HCT116 (cell line): Measurements from ENCODE around the gene TEX9.
"Not testable (repeated sequence)": the region's sequence is repeated elsewhere in the genome, so short reads cannot be mapped to it uniquely, and the experiment has no call there.

Source experiments
- CEBPB ChIP-seq: IDR thresholded peaks from 2 replicates; pipeline ENCODE4 v1.6.1; 2012; ENCODE audit warnings: low read depth
- EZH2 ChIP-seq: fragments of 200-600 bp; sonication (generic); IDR thresholded peaks from 2 replicates; pipeline ENCODE4 v1.6.1; 2017; ENCODE audit warnings: antibody characterized with exemption, mixed run types
- FOSL1 ChIP-seq: IDR thresholded peaks from 2 replicates; pipeline ENCODE4 v1.6.1; 2012; ENCODE audit warnings: low read depth
- POLR2A ChIP-seq: IDR thresholded peaks from 2 replicates; pipeline ENCODE4 v1.7.0; 2011; ENCODE audit warnings: borderline replicate concordance; ENCODE audit not compliant: insufficient read depth, insufficient read length; ENCODE audit errors: extremely low read depth
- POLR2AphosphoS5 ChIP-seq: IDR thresholded peaks from 2 replicates; pipeline ENCODE4 v1.6.1; 2011; ENCODE audit warnings: mild to moderate bottlenecking, low read depth, low read length, moderate library complexity
- RAD21 ChIP-seq: IDR thresholded peaks from 2 replicates; pipeline ENCODE4 v1.6.1; 2012; ENCODE audit warnings: low read depth, mild to moderate bottlenecking
- SIN3A ChIP-seq: IDR thresholded peaks from 2 replicates; pipeline ENCODE4 v1.6.1; 2012; ENCODE audit warnings: low read depth
- ZFX ChIP-seq: fragments of 450-650 bp; IDR thresholded peaks from 2 replicates; pipeline ENCODE4 v1.6.1; 2017
- ZNF274 ChIP-seq: fragments of 200-500 bp; sonication (Bioruptor generic); IDR thresholded peaks from 2 replicates; pipeline ENCODE4 v1.6.1; 2014; ENCODE audit warnings: mild to moderate bottlenecking, low read depth, low read length, inconsistent platforms
- TF ChIP-seq, protein P1 (sequence below): IDR thresholded peaks from 2 replicates; pipeline ENCODE4 v1.6.1; 2011; ENCODE audit warnings: mild to moderate bottlenecking, low read length, moderate library complexity; ENCODE audit not compliant: insufficient replicate concordance; ENCODE audit errors: extremely low read depth
- TF ChIP-seq, protein P2 (sequence below), 3 experiments: fragments of 200-600 bp in 1 of 3; sonication (generic) in 1 of 3; IDR thresholded peaks in 2 of 3; conservative IDR thresholded peaks in 1 of 3; 2 replicates each; pipeline ENCODE4 v1.5.1; 2012 to 2017; ENCODE audit warnings: low read depth in 2 of 3, low read length in 2 of 3, antibody characterized with exemption in 1 of 3, borderline replicate concordance in 1 of 3, control low read depth in 1 of 3, mild to moderate bottlenecking in 1 of 3, mixed read lengths in 1 of 3, mixed run types in 1 of 3, moderate library complexity in 1 of 3; ENCODE audit not compliant: insufficient read depth in 1 of 3
- TF ChIP-seq, protein P3 (sequence below): IDR thresholded peaks from 2 replicates; pipeline ENCODE4 v1.6.1; 2012; ENCODE audit warnings: low read depth
- TF ChIP-seq, protein P4 (sequence below): IDR thresholded peaks from 2 replicates; pipeline ENCODE4 v1.6.1; 2012

DNA sequence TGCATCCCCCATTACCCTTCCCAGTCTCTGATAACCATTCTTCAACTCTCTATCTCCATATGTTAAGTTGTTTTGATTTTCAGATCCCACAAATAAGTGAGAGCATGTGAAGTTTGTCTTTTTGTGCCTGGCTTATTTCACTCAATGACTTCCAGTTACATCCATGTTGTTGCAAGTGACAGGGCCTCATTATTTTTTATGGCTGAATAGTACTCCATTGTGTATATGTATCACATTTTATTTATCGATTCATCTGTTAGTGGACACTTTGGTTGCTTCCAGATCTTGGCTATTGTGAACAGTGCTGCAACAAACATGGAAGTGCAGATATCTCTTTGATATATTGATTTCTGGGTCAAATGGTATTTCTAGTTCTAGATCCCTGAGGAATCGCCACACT is 9.5 kb downstream of the TEX9 start:
- TF ChIP-seq, protein P1, sequence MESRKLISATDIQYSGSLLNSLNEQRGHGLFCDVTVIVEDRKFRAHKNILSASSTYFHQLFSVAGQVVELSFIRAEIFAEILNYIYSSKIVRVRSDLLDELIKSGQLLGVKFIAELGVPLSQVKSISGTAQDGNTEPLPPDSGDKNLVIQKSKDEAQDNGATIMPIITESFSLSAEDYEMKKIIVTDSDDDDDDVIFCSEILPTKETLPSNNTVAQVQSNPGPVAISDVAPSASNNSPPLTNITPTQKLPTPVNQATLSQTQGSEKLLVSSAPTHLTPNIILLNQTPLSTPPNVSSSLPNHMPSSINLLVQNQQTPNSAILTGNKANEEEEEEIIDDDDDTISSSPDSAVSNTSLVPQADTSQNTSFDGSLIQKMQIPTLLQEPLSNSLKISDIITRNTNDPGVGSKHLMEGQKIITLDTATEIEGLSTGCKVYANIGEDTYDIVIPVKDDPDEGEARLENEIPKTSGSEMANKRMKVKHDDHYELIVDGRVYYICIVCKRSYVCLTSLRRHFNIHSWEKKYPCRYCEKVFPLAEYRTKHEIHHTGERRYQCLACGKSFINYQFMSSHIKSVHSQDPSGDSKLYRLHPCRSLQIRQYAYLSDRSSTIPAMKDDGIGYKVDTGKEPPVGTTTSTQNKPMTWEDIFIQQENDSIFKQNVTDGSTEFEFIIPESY, result not testable (repeated sequence)
- TF ChIP-seq, protein P2, sequence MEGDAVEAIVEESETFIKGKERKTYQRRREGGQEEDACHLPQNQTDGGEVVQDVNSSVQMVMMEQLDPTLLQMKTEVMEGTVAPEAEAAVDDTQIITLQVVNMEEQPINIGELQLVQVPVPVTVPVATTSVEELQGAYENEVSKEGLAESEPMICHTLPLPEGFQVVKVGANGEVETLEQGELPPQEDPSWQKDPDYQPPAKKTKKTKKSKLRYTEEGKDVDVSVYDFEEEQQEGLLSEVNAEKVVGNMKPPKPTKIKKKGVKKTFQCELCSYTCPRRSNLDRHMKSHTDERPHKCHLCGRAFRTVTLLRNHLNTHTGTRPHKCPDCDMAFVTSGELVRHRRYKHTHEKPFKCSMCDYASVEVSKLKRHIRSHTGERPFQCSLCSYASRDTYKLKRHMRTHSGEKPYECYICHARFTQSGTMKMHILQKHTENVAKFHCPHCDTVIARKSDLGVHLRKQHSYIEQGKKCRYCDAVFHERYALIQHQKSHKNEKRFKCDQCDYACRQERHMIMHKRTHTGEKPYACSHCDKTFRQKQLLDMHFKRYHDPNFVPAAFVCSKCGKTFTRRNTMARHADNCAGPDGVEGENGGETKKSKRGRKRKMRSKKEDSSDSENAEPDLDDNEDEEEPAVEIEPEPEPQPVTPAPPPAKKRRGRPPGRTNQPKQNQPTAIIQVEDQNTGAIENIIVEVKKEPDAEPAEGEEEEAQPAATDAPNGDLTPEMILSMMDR (IDR thresholded peaks at IDR 0.05 in 2 of 3, conservative IDR thresholded peaks at IDR 0.05 in 1 of 3; ENCODE audit: borderline replicate concordance in 1 of 3, insufficient read depth in 1 of 3, low read depth in 2 of 3, low read length in 2 of 3), result not testable (repeated sequence)
- not testable (repeated sequence) for TF ChIP-seq POLR2AphosphoS5, ZNF274, CEBPB, RAD21, SIN3A, EZH2, POLR2A, ZFX, FOSL1
- TF ChIP-seq, protein P3, sequence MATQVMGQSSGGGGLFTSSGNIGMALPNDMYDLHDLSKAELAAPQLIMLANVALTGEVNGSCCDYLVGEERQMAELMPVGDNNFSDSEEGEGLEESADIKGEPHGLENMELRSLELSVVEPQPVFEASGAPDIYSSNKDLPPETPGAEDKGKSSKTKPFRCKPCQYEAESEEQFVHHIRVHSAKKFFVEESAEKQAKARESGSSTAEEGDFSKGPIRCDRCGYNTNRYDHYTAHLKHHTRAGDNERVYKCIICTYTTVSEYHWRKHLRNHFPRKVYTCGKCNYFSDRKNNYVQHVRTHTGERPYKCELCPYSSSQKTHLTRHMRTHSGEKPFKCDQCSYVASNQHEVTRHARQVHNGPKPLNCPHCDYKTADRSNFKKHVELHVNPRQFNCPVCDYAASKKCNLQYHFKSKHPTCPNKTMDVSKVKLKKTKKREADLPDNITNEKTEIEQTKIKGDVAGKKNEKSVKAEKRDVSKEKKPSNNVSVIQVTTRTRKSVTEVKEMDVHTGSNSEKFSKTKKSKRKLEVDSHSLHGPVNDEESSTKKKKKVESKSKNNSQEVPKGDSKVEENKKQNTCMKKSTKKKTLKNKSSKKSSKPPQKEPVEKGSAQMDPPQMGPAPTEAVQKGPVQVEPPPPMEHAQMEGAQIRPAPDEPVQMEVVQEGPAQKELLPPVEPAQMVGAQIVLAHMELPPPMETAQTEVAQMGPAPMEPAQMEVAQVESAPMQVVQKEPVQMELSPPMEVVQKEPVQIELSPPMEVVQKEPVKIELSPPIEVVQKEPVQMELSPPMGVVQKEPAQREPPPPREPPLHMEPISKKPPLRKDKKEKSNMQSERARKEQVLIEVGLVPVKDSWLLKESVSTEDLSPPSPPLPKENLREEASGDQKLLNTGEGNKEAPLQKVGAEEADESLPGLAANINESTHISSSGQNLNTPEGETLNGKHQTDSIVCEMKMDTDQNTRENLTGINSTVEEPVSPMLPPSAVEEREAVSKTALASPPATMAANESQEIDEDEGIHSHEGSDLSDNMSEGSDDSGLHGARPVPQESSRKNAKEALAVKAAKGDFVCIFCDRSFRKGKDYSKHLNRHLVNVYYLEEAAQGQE, result not testable (repeated sequence)
- TF ChIP-seq, protein P4, sequence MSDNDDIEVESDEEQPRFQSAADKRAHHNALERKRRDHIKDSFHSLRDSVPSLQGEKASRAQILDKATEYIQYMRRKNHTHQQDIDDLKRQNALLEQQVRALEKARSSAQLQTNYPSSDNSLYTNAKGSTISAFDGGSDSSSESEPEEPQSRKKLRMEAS, result not testable (repeated sequence)
